ENCODE measurements around the gene COA3.

The COA3 gene, protein sequence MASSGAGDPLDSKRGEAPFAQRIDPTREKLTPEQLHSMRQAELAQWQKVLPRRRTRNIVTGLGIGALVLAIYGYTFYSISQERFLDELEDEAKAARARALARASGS

DNA sequence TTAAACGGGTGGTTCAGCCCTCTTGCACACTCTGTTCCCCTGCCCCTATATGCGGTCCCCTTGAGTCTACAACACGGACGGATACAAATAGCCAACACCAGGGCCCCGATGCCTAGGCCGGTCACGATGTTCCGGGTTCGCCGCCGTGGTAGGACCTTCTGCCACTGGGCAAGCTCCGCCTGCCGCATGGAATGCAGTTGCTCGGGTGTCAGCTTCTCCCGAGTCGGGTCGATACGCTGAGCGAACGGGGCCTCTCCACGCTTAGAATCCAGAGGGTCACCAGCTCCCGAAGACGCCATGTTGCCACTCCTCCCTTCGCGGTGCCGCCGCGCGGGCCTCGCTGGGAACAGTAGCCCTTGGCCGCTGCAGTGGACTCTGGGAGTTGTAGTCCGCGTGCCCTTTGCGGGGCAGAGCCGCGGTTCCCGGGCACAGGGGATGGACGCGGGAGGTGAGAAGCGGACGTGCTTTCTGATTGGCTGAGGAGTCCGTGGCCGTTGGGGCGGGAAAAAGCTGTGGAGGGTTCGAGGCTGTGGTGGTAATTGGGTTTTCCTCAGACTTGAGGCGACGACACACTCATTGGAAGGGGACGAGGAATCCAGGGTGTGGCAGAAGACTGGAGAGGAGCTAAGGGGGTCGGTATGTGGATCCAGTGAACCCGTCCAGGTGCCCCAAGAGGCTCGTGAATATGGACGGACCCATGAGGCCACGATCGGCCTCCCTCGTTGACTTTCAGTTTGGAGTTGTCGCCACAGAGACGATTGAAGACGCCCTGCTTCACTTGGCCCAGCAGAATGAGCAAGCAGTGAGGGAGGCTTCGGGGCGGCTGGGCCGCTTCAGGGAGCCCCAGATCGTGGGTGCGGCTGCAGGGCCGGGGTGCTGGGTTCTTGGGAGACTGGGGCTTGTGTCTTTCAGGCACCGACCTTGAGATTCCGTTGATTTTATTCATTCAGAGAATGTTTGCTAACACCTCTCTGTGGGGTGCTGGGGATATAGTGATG is at the start of gene COA3, which contains the start of gene CNTD1:
TSS of gene COA3 (minus strand) at position 322 of the 998 bp plus-strand sequence. CDS start at position 299, 23 bp downstream.
TSS of gene CNTD1 (plus strand) at position 479 of the 998 bp plus-strand sequence. CDS start at position 686, 207 bp downstream.
- H3K4me1 ChIP-seq (ENCODE audit: control insufficient read depth, insufficient read depth, low read length) = peaks cover 28% of the 10 kb centered on the region
- H3K27me3 ChIP-seq (ENCODE audit: control insufficient read depth, insufficient read depth, low read length) = no peaks in the 10 kb centered on the region
- no peaks in the 10 kb centered on the region for H3K9me3 ChIP-seq (ENCODE audit: control insufficient read depth, low read length)
- peak within 1 kb of the TSS; percentile 92 for H3K9ac ChIP-seq (ENCODE audit: low read length)
- H3K36me3 ChIP-seq (ENCODE audit: control insufficient read depth, insufficient read depth, low read length) = no peaks in the 10 kb centered on the region
- H3K4me3 ChIP-seq (ENCODE audit: low read length) = peak within 1 kb of the TSS; percentile 92

DNA sequence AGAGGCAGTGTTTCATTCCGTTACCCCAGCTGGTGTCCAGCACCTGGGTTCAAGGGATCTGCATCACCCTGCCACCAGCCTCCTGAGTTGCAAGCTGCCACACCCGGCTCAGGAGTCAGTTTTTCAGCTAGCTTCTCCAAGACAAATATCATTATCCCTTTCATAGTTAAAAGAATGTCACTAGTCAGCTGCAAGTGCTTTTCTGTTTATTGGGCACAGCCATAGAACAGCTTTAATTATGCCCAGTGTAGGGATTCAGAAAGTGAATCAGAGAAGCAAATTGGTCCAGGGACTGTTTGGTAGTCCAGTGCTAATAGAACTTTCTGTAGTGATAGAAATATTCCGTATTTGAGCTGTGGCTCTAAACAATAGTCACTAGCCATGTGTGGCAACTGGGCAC is 49.6 kb upstream of the COA3 start:
- Histone ChIP-seq H3K4me1 (ENCODE audit: control insufficient read depth, insufficient read depth, low read length) (peaks cover 14% of the 10 kb centered on the region), H3K9me3 (ENCODE audit: control insufficient read depth, low read length) (no peaks in the 10 kb centered on the region), H3K4me3 (ENCODE audit: low read length) (no peak overlapping the region), H3K27me3 (ENCODE audit: control insufficient read depth, insufficient read depth, low read length) (peaks cover 10% of the 10 kb centered on the region), H3K36me3 (ENCODE audit: control insufficient read depth, insufficient read depth, low read length) (peaks cover 7% of the 10 kb centered on the region), H3K9ac (ENCODE audit: low read length) (no peak overlapping the region)

DNA sequence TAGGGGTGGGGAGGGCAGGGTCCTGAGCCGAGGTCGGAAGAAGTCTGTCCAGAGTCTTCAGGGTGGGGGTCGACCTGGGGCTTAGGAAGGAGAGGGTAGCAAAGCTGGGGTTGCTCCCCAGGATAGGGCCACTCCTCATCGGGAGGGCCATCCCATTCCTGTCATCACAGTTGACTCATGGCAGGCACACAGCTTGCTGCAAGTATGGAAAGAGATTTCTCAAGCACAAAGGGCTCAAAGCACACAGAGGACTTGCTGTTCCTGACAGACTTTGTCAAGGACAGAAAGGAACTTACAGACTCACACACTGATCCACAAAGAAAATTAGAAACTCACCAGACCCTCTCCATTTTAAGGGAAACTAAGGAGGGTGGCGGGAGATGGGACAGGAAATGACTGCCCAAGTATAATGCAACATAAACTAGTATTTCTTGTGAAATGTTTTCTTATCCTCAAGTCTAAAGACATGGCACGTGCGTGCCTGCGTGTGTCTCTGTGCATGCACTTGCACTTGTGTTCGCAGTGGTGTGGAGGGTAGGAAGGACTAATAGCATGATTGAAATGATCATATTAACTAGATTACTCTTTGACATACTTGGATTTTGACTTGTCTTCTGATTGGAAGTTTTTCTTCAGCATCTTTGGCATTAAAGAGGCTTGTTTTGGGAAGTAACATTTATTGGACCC is 48.2 kb upstream of the COA3 start:
- Histone ChIP-seq H3K4me3 (ENCODE audit: low read length) (no peak overlapping the region), H3K4me1 (ENCODE audit: control insufficient read depth, insufficient read depth, low read length) (peaks cover 14% of the 10 kb centered on the region), H3K36me3 (ENCODE audit: control insufficient read depth, insufficient read depth, low read length) (peaks cover 7% of the 10 kb centered on the region), H3K9me3 (ENCODE audit: control insufficient read depth, low read length) (no peaks in the 10 kb centered on the region), H3K27me3 (ENCODE audit: control insufficient read depth, insufficient read depth, low read length) (peaks cover 10% of the 10 kb centered on the region), H3K9ac (ENCODE audit: low read length) (no peak overlapping the region)

DNA sequence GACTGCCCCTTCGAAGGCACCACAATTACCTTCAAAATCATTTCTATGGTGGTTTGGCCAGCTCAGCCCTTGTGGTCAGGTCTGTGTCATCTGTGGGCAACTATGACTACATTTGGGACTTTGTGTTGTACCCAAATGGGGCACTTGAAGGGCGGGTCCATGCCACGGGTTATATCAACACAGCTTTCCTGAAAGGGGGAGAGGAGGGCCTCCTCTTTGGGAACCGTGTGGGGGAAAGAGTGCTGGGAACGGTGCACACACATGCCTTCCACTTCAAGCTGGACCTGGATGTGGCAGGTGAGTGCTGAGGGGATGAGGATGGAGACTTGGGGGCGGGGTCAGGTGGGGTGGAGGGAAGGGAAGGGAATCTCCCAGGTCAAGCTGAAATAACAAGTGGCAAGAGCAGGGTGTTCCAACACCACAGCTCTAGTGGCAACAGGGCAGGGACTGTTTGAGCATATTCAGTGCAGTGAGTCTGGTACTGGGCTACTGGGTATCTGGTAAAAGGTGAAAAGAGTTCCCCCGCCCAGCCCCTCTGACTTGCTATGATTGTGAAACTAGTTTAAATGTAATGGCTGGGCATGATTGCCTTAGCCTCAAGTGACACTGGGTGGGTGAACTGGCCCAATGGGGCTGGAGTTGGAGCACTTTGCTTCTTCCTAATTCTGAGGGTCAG is 47.6 kb upstream of the COA3 start:
- H3K9ac ChIP-seq (ENCODE audit: low read length) = no peak overlapping the region
- no peak overlapping the region for H3K4me3 ChIP-seq (ENCODE audit: low read length)
- peaks cover 7% of the 10 kb centered on the region for H3K36me3 ChIP-seq (ENCODE audit: control insufficient read depth, insufficient read depth, low read length)
- H3K9me3 ChIP-seq (ENCODE audit: control insufficient read depth, low read length) = no peaks in the 10 kb centered on the region
- peaks cover 14% of the 10 kb centered on the region for H3K4me1 ChIP-seq (ENCODE audit: control insufficient read depth, insufficient read depth, low read length)
- H3K27me3 ChIP-seq (ENCODE audit: control insufficient read depth, insufficient read depth, low read length) = peaks cover 10% of the 10 kb centered on the region

DNA sequence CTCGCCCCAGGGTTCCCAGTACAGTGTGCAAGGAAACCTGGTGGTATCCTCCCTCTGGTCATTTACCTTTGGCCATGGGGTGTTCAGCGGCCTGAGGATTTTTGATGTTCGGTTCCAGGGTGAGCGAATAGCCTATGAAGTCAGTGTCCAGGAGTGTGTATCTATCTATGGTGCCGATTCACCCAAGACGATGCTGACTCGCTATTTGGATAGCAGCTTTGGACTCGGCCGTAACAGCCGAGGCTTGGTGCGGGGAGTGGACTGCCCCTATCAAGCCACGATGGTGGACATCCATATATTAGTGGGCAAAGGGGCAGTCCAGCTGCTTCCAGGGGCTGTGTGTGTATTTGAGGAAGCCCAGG is 47.0 kb upstream of the COA3 start:
- Histone ChIP-seq H3K4me3 (ENCODE audit: low read length) (no peak overlapping the region), H3K9ac (ENCODE audit: low read length) (no peak overlapping the region), H3K9me3 (ENCODE audit: control insufficient read depth, low read length) (no peaks in the 10 kb centered on the region), H3K4me1 (ENCODE audit: control insufficient read depth, insufficient read depth, low read length) (peaks cover 12% of the 10 kb centered on the region), H3K27me3 (ENCODE audit: control insufficient read depth, insufficient read depth, low read length) (peaks cover 10% of the 10 kb centered on the region), H3K36me3 (ENCODE audit: control insufficient read depth, insufficient read depth, low read length) (peaks cover 7% of the 10 kb centered on the region)

DNA sequence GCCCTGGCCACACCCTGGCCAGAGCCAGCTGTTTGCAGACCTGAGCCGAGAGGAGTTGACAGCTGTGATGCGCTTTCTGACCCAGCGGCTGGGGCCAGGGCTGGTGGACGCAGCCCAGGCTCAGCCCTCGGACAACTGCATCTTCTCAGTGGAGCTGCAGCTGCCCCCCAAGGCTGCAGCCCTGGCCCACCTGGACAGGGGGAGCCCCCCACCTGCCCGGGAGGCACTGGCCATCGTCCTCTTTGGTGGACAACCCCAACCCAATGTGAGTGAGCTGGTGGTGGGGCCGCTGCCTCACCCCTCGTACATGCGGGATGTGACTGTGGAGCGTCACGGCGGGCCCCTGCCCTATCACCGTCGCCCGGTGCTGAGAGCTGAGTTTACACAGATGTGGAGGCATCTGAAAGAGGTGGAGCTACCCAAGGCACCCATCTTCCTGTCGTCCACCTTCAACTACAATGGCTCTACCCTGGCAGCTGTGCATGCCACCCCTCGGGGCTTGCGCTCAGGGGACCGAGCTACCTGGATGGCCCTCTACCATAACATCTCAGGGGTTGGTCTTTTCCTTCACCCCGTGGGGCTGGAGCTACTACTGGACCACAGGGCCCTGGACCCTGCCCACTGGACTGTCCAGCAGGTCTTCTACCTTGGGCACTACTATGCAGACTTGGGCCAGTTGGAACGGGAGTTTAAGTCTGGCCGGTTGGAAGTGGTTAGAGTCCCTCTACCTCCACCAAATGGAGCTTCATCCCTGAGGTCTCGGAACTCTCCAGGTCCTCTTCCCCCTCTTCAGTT is 46.5 kb upstream of the COA3 start:
- H3K9ac ChIP-seq (ENCODE audit: low read length) = no peak overlapping the region
- H3K27me3 ChIP-seq (ENCODE audit: control insufficient read depth, insufficient read depth, low read length) = peaks cover 9% of the 10 kb centered on the region
- H3K36me3 ChIP-seq (ENCODE audit: control insufficient read depth, insufficient read depth, low read length) = peaks cover 7% of the 10 kb centered on the region
- H3K4me1 ChIP-seq (ENCODE audit: control insufficient read depth, insufficient read depth, low read length) = peaks cover 6% of the 10 kb centered on the region
- H3K4me3 ChIP-seq (ENCODE audit: low read length) = no peak overlapping the region
- H3K9me3 ChIP-seq (ENCODE audit: control insufficient read depth, low read length) = no peaks in the 10 kb centered on the region

DNA sequence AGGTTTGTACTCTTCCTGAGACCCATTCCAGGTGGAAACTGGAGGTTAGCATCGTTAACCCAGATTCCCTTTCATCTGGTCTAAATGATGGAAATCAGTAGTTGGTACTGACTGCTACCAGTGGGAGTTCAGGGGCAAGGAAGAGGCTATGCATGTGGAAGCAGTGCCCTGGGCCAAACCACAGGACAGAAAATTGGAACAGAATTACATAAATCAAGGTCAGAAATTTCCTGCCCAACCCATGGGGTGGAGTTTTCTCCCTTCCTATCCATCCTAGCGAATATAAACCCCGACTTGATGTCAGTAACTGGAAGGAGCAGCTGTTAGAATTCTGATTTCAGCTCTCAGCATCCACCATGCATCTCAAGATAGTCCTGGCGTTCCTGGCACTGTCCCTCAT is 45.8 kb upstream of the COA3 start, which contains the start of gene AOC2:
TSS of gene AOC2 (plus strand) at position 310 of the 400 bp plus-strand sequence. CDS start at position 357, 47 bp downstream.
- Histone ChIP-seq H3K4me3 (ENCODE audit: low read length) (no peak within 1 kb of the TSS), H3K27me3 (ENCODE audit: control insufficient read depth, insufficient read depth, low read length) (peaks cover 3% of the 10 kb centered on the region), H3K36me3 (ENCODE audit: control insufficient read depth, insufficient read depth, low read length) (peaks cover 7% of the 10 kb centered on the region), H3K4me1 (ENCODE audit: control insufficient read depth, insufficient read depth, low read length) (no peaks in the 10 kb centered on the region), H3K9ac (ENCODE audit: low read length) (no peak within 1 kb of the TSS), H3K9me3 (ENCODE audit: control insufficient read depth, low read length) (no peaks in the 10 kb centered on the region)

DNA sequence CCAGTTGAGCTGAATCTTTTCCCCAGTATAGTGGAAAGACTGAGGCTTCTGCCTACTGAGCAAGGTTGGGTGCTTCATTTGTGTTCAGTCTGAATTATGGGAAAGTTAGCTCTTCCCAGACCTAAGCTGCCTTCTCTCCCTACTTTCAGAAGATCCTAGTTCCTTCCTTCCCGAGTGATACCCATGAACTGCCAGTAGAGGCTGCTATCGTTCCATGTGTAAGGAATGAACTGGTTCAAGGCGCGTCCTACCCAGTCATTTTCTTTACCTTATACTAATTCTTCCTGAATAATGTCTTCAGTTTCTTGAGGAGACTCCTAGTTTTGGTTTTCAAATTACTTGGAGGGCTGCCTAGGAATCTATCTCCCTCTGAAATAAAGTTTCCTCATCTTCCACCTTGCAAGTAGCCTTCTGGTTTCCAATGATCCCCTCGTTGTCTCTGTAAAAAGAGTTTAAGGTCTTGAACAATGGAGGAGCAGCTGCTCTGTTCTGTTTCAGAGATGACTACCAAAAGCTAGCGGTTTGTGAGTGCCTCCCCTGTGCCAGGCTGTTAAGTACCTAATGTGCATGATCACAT is 44.9 kb upstream of the COA3 start:
- H3K27me3 ChIP-seq (ENCODE audit: control insufficient read depth, insufficient read depth, low read length) = no peaks in the 10 kb centered on the region
- no peak overlapping the region for H3K4me3 ChIP-seq (ENCODE audit: low read length)
- H3K9ac ChIP-seq (ENCODE audit: low read length) = no peak overlapping the region
- H3K36me3 ChIP-seq (ENCODE audit: control insufficient read depth, insufficient read depth, low read length) = peaks cover 12% of the 10 kb centered on the region
- H3K9me3 ChIP-seq (ENCODE audit: control insufficient read depth, low read length) = no peaks in the 10 kb centered on the region
- no peaks in the 10 kb centered on the region for H3K4me1 ChIP-seq (ENCODE audit: control insufficient read depth, insufficient read depth, low read length)

DNA sequence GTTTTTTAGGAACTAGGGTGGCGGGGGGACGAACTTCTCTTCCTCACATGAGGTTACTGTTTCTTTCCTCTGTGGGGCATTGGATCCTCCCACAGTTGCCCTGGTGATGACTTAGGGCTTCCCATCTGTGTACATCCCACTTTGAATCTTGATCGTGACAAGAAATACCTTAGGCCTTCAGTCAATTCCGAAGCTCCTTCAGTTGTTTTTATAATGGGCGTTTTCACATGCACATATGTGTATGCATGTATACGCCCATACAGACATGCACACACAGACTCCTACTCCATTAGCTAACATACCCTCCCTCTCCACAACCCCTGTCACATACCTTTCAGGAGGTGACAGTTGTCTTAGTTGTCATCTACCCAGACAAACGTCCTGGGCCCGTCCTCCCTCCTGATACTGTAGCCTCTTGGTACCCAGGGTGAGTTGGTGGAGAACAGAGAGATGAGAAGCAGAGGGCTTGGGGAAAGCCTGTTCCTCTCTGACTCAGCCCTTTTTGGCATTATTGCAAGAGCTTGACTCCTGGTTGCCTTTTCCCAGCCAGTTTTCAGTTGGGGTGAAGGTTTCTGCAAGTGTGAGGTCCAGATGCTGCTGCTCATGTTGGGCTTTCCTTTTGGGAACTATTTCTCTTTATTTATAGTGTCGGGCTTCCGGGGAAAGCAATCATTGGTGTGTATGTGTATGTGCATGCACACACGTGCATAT is 43.6 kb upstream of the COA3 start:
- Histone ChIP-seq H3K27me3 (ENCODE audit: control insufficient read depth, insufficient read depth, low read length) (no peaks in the 10 kb centered on the region), H3K9ac (ENCODE audit: low read length) (no peak overlapping the region), H3K36me3 (ENCODE audit: control insufficient read depth, insufficient read depth, low read length) (peaks cover 12% of the 10 kb centered on the region), H3K4me3 (ENCODE audit: low read length) (no peak overlapping the region), H3K4me1 (ENCODE audit: control insufficient read depth, insufficient read depth, low read length) (no peaks in the 10 kb centered on the region), H3K9me3 (ENCODE audit: control insufficient read depth, low read length) (no peaks in the 10 kb centered on the region)

DNA sequence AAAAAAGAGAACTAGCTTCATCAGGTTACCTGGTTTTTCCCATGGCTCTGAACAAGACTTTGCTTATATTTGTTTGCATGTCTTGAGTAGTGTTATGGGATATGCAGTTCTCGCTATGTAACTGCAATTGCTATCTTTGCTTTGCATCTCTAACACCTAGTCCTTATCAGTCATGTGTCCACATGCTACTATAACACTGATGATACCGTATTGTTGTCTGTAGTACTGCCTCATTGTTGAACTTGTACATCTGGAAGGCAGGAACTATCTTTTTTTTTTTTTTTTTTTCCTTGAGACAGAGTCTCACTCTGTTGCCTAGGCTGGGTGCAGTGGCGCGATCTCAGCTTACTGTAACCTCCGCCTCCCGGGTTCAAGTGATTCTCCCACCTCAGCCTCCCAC is 37.2 kb upstream of the COA3 start:
- Histone ChIP-seq H3K9me3 (ENCODE audit: control insufficient read depth, low read length) (no peaks in the 10 kb centered on the region), H3K36me3 (ENCODE audit: control insufficient read depth, insufficient read depth, low read length) (peaks cover 5% of the 10 kb centered on the region), H3K4me3 (ENCODE audit: low read length) (no peak overlapping the region), H3K27me3 (ENCODE audit: control insufficient read depth, insufficient read depth, low read length) (no peaks in the 10 kb centered on the region), H3K9ac (ENCODE audit: low read length) (no peak overlapping the region), H3K4me1 (ENCODE audit: control insufficient read depth, insufficient read depth, low read length) (peaks cover 10% of the 10 kb centered on the region)

Data from mucosa of stomach (tissue), 1 donor.